Measurements from ENCODE around the gene RRH. TPM values are rescaled to one million over a fixed set of nuclear protein-coding genes. Genes with fewer than 3 reads are reported as not detected.
"Not testable (repeated sequence)": the region's sequence is repeated elsewhere in the genome, so short reads cannot be mapped to it uniquely, and the experiment has no call there.

Gene RRH
- total RNA-seq, 1 donor from 2014 or later = under 0.01 TPM

- Histone ChIP-seq H3K27me3 (ENCODE audit: control insufficient read depth in 3 of 3, insufficient read depth in 3 of 3, low read length in 3 of 3) (no peaks in the 10 kb centered on the region), H3K36me3 (ENCODE audit: control insufficient read depth in 3 of 3, insufficient read depth in 3 of 3, low read length in 3 of 3) (peaks cover 0 to 4% (median 0%) of the 10 kb centered on the region in 3 donors), H3K4me3 (ENCODE audit: low read length in 3 of 3) (no peak overlapping the region), H3K4me1 (ENCODE audit: control insufficient read depth in 3 of 3, insufficient read depth in 3 of 3, low read length in 3 of 3) (peaks cover 3 to 9% (median 3%) of the 10 kb centered on the region in 3 donors), H3K27ac (ENCODE audit: low read depth, low read length) (no peak overlapping the region), H3K9ac (ENCODE audit: low read depth in 1 of 3, low read length in 3 of 3) (no peak overlapping the region), H3K9me3 (ENCODE audit: control insufficient read depth in 3 of 3, low read length in 3 of 3) (no peaks in the 10 kb centered on the region)
Measured at GRCh38 chr4:109870061-109870460, 42.3 kb downstream of the RRH start.

GRCh38 chr4:109872065-109872464 lies 44.3 kb downstream of the RRH start:
- Histone ChIP-seq H3K4me1 (ENCODE audit: control insufficient read depth in 3 of 3, insufficient read depth in 3 of 3, low read length in 3 of 3) (peaks cover 3 to 9% (median 3%) of the 10 kb centered on the region in 3 donors), H3K9ac (ENCODE audit: low read depth in 1 of 3, low read length in 3 of 3) (no peak overlapping the region), H3K27me3 (ENCODE audit: control insufficient read depth in 3 of 3, insufficient read depth in 3 of 3, low read length in 3 of 3) (no peaks in the 10 kb centered on the region), H3K27ac (ENCODE audit: low read depth, low read length) (no peak overlapping the region), H3K4me3 (ENCODE audit: low read length in 3 of 3) (no peak overlapping the region), H3K36me3 (ENCODE audit: control insufficient read depth in 3 of 3, insufficient read depth in 3 of 3, low read length in 3 of 3) (peaks cover 0 to 4% (median 0%) of the 10 kb centered on the region in 3 donors), H3K9me3 (ENCODE audit: control insufficient read depth in 3 of 3, low read length in 3 of 3) (no peaks in the 10 kb centered on the region)

GRCh38 chr4:109872950-109873656 lies 45.3 kb downstream of the RRH start:
- Histone ChIP-seq H3K9me3 (ENCODE audit: control insufficient read depth in 3 of 3, low read length in 3 of 3) (no peaks in the 10 kb centered on the region), H3K27me3 (ENCODE audit: control insufficient read depth in 3 of 3, insufficient read depth in 3 of 3, low read length in 3 of 3) (no peaks in the 10 kb centered on the region), H3K4me3 (ENCODE audit: low read length in 3 of 3) (no peak overlapping the region), H3K9ac (ENCODE audit: low read depth in 1 of 3, low read length in 3 of 3) (no peak overlapping the region), H3K36me3 (ENCODE audit: control insufficient read depth in 3 of 3, insufficient read depth in 3 of 3, low read length in 3 of 3) (peaks cover 0 to 4% (median 0%) of the 10 kb centered on the region in 3 donors), H3K27ac (ENCODE audit: low read depth, low read length) (no peak overlapping the region), H3K4me1 (ENCODE audit: control insufficient read depth in 3 of 3, insufficient read depth in 3 of 3, low read length in 3 of 3) (peaks cover 3 to 14% (median 3%) of the 10 kb centered on the region in 3 donors)

GRCh38 chr4:109873791-109874514 lies 46.2 kb downstream of the RRH start:
- no peak overlapping the region for H3K4me3 ChIP-seq (ENCODE audit: low read length in 3 of 3)
- H3K9me3 ChIP-seq (ENCODE audit: control insufficient read depth in 3 of 3, low read length in 3 of 3) = no peaks in the 10 kb centered on the region
- H3K36me3 ChIP-seq (ENCODE audit: control insufficient read depth in 3 of 3, insufficient read depth in 3 of 3, low read length in 3 of 3) = peaks cover 0 to 4% (median 0%) of the 10 kb centered on the region in 3 donors
- H3K27me3 ChIP-seq (ENCODE audit: control insufficient read depth in 3 of 3, insufficient read depth in 3 of 3, low read length in 3 of 3) = no peaks in the 10 kb centered on the region
- H3K4me1 ChIP-seq (ENCODE audit: control insufficient read depth in 3 of 3, insufficient read depth in 3 of 3, low read length in 3 of 3) = peaks cover 3 to 15% (median 4%) of the 10 kb centered on the region in 3 donors
- H3K9ac ChIP-seq (ENCODE audit: low read depth in 1 of 3, low read length in 3 of 3) = no peak overlapping the region
- H3K27ac ChIP-seq (ENCODE audit: low read depth, low read length) = no peak overlapping the region

- Histone ChIP-seq H3K4me3 (ENCODE audit: low read length in 3 of 3) (no peak overlapping the region), H3K36me3 (ENCODE audit: control insufficient read depth in 3 of 3, insufficient read depth in 3 of 3, low read length in 3 of 3) (peaks cover 0 to 1% (median 0%) of the 10 kb centered on the region in 3 donors), H3K4me1 (ENCODE audit: control insufficient read depth in 3 of 3, insufficient read depth in 3 of 3, low read length in 3 of 3) (peaks cover 5 to 19% (median 6%) of the 10 kb centered on the region in 3 donors), H3K27me3 (ENCODE audit: control insufficient read depth in 3 of 3, insufficient read depth in 3 of 3, low read length in 3 of 3) (no peaks in the 10 kb centered on the region), H3K9ac (ENCODE audit: low read depth in 1 of 3, low read length in 3 of 3) (no peak overlapping the region), H3K27ac (ENCODE audit: low read depth, low read length) (no peak overlapping the region), H3K9me3 (ENCODE audit: control insufficient read depth in 3 of 3, low read length in 3 of 3) (no peaks in the 10 kb centered on the region)
Measured at GRCh38 chr4:109875106-109875505, 47.3 kb downstream of the RRH start.

GRCh38 chr4:109875553-109875952 lies 47.8 kb downstream of the RRH start:
- H3K27me3 ChIP-seq (ENCODE audit: control insufficient read depth in 3 of 3, insufficient read depth in 3 of 3, low read length in 3 of 3); H3K9me3 ChIP-seq (ENCODE audit: control insufficient read depth in 3 of 3, low read length in 3 of 3); H3K9ac ChIP-seq (ENCODE audit: low read depth in 1 of 3, low read length in 3 of 3); H3K27ac ChIP-seq (ENCODE audit: low read depth, low read length); H3K36me3 ChIP-seq (ENCODE audit: control insufficient read depth in 3 of 3, insufficient read depth in 3 of 3, low read length in 3 of 3); H3K4me3 ChIP-seq (ENCODE audit: low read length in 3 of 3): not testable (repeated sequence)
- H3K4me1 ChIP-seq (ENCODE audit: control insufficient read depth in 3 of 3, insufficient read depth in 3 of 3, low read length in 3 of 3) = peaks cover 5 to 19% (median 6%) of the 10 kb centered on the region in 3 donors

- H3K9ac ChIP-seq (ENCODE audit: low read depth in 1 of 3, low read length in 3 of 3) = no peak overlapping the region
- H3K27ac ChIP-seq (ENCODE audit: low read depth, low read length) = peak overlapping the region; percentile 40
- no peaks in the 10 kb centered on the region for H3K27me3 ChIP-seq (ENCODE audit: control insufficient read depth in 3 of 3, insufficient read depth in 3 of 3, low read length in 3 of 3)
- no peaks in the 10 kb centered on the region for H3K36me3 ChIP-seq (ENCODE audit: control insufficient read depth in 3 of 3, insufficient read depth in 3 of 3, low read length in 3 of 3)
- peaks cover 5 to 19% (median 6%) of the 10 kb centered on the region in 3 donors for H3K4me1 ChIP-seq (ENCODE audit: control insufficient read depth in 3 of 3, insufficient read depth in 3 of 3, low read length in 3 of 3)
- no peak overlapping the region for H3K4me3 ChIP-seq (ENCODE audit: low read length in 3 of 3)
- H3K9me3 ChIP-seq (ENCODE audit: control insufficient read depth in 3 of 3, low read length in 3 of 3) = no peaks in the 10 kb centered on the region
Measured at GRCh38 chr4:109876634-109877265, 49.0 kb downstream of the RRH start.

- Histone ChIP-seq H3K27ac (ENCODE audit: low read depth, low read length) (peak overlapping the region; percentile 40), H3K36me3 (ENCODE audit: control insufficient read depth in 3 of 3, insufficient read depth in 3 of 3, low read length in 3 of 3) (no peaks in the 10 kb centered on the region), H3K9ac (ENCODE audit: low read depth in 1 of 3, low read length in 3 of 3) (no peak overlapping the region), H3K27me3 (ENCODE audit: control insufficient read depth in 3 of 3, insufficient read depth in 3 of 3, low read length in 3 of 3) (no peaks in the 10 kb centered on the region), H3K9me3 (ENCODE audit: control insufficient read depth in 3 of 3, low read length in 3 of 3) (no peaks in the 10 kb centered on the region), H3K4me1 (ENCODE audit: control insufficient read depth in 3 of 3, insufficient read depth in 3 of 3, low read length in 3 of 3) (peaks cover 5 to 16% (median 6%) of the 10 kb centered on the region in 3 donors), H3K4me3 (ENCODE audit: low read length in 3 of 3) (no peak overlapping the region)
Measured at GRCh38 chr4:109877400-109877799, 49.6 kb downstream of the RRH start.

- no peaks in the 10 kb centered on the region for H3K9me3 ChIP-seq (ENCODE audit: control insufficient read depth in 3 of 3, low read length in 3 of 3)
- no peak overlapping the region for H3K27ac ChIP-seq (ENCODE audit: low read depth, low read length)
- no peaks in the 10 kb centered on the region for H3K36me3 ChIP-seq (ENCODE audit: control insufficient read depth in 3 of 3, insufficient read depth in 3 of 3, low read length in 3 of 3)
- no peak overlapping the region for H3K9ac ChIP-seq (ENCODE audit: low read depth in 1 of 3, low read length in 3 of 3)
- H3K27me3 ChIP-seq (ENCODE audit: control insufficient read depth in 3 of 3, insufficient read depth in 3 of 3, low read length in 3 of 3) = no peaks in the 10 kb centered on the region
- no peak overlapping the region for H3K4me3 ChIP-seq (ENCODE audit: low read length in 3 of 3)
- H3K4me1 ChIP-seq (ENCODE audit: control insufficient read depth in 3 of 3, insufficient read depth in 3 of 3, low read length in 3 of 3) = peaks cover 5 to 16% (median 6%) of the 10 kb centered on the region in 3 donors
Measured at GRCh38 chr4:109878355-109878754, 50.6 kb downstream of the RRH start.

- Histone ChIP-seq H3K4me1 (ENCODE audit: control insufficient read depth in 3 of 3, insufficient read depth in 3 of 3, low read length in 3 of 3) (peaks cover 5 to 15% (median 6%) of the 10 kb centered on the region in 3 donors), H3K36me3 (ENCODE audit: control insufficient read depth in 3 of 3, insufficient read depth in 3 of 3, low read length in 3 of 3) (no peaks in the 10 kb centered on the region), H3K4me3 (ENCODE audit: low read length in 3 of 3) (no peak overlapping the region), H3K27ac (ENCODE audit: low read depth, low read length) (peak overlapping the region; percentile 10), H3K9me3 (ENCODE audit: control insufficient read depth in 3 of 3, low read length in 3 of 3) (no peaks in the 10 kb centered on the region), H3K9ac (ENCODE audit: low read depth in 1 of 3, low read length in 3 of 3) (no peak overlapping the region), H3K27me3 (ENCODE audit: control insufficient read depth in 3 of 3, insufficient read depth in 3 of 3, low read length in 3 of 3) (no peaks in the 10 kb centered on the region)
Measured at GRCh38 chr4:109879081-109879480, 51.3 kb downstream of the RRH start.
